Nephron (organoid): Measurements from ENCODE around the gene ELAC2.

Source experiments
- H3K27ac Mint-ChIP-seq, 3 experiments: 2 replicates each; pipeline ENCODE4 v1.8.0; 2020; ENCODE audit warnings: mixed read lengths in 3 of 3, mild to moderate bottlenecking in 2 of 3, moderate library complexity in 1 of 3
- H3K27me3 Mint-ChIP-seq: 2 replicates; pipeline ENCODE4 v1.8.0; 2021; ENCODE audit warnings: low read depth, mild to moderate bottlenecking, moderate library complexity, mixed read lengths
- H3K36me3 Mint-ChIP-seq: 2 replicates; pipeline ENCODE4 v1.8.0; 2020; ENCODE audit warnings: low read depth, mixed read lengths
- H3K4me1 Mint-ChIP-seq: 2 replicates; pipeline ENCODE4 v1.8.0; 2020; ENCODE audit warnings: mixed read lengths
- H3K4me3 Mint-ChIP-seq, 3 experiments: 2 replicates each; pipeline ENCODE4 v1.8.0; 2020; ENCODE audit warnings: mild to moderate bottlenecking in 3 of 3, mixed read lengths in 3 of 3, moderate library complexity in 2 of 3
- H3K9me3 Mint-ChIP-seq: 2 replicates; pipeline ENCODE4 v1.8.0; 2020; ENCODE audit warnings: mixed read lengths
- TF ChIP-seq, protein P1 (sequence below), 3 experiments: fragments of 200-600 bp; sonication (generic); IDR thresholded peaks; one replicate each; pipeline ENCODE4 v1.5.0; 2021; ENCODE audit warnings: antibody characterized with exemption in 3 of 3; ENCODE audit not compliant: unreplicated experiment in 3 of 3

The ELAC2 gene

GRCh38 chr17:12987120-12987519 is 30.7 kb downstream of the ELAC2 start:
- no peaks in the 10 kb centered on the region for H3K27me3 Mint-ChIP-seq
- peak overlapping the region in 1 of 3 experiments; percentile 6 for H3K4me3 Mint-ChIP-seq
- no peaks in the 10 kb centered on the region for H3K9me3 Mint-ChIP-seq
- TF ChIP-seq, protein P1, sequence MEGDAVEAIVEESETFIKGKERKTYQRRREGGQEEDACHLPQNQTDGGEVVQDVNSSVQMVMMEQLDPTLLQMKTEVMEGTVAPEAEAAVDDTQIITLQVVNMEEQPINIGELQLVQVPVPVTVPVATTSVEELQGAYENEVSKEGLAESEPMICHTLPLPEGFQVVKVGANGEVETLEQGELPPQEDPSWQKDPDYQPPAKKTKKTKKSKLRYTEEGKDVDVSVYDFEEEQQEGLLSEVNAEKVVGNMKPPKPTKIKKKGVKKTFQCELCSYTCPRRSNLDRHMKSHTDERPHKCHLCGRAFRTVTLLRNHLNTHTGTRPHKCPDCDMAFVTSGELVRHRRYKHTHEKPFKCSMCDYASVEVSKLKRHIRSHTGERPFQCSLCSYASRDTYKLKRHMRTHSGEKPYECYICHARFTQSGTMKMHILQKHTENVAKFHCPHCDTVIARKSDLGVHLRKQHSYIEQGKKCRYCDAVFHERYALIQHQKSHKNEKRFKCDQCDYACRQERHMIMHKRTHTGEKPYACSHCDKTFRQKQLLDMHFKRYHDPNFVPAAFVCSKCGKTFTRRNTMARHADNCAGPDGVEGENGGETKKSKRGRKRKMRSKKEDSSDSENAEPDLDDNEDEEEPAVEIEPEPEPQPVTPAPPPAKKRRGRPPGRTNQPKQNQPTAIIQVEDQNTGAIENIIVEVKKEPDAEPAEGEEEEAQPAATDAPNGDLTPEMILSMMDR (IDR thresholded peaks at IDR 0.05; ENCODE audit: unreplicated experiment in 3 of 3): no peak
- peaks cover 23% of the 10 kb centered on the region for H3K36me3 Mint-ChIP-seq
- H3K4me1 Mint-ChIP-seq: peaks cover 41% of the 10 kb centered on the region
- H3K27ac Mint-ChIP-seq: peak overlapping the region in 1 of 3 experiments; percentile 42

- Mint-ChIP-seq H3K9me3 (no peaks in the 10 kb centered on the region), H3K27ac (peak overlapping the region in 2 of 3 experiments; percentile 41 to 84), H3K36me3 (peaks cover 9% of the 10 kb centered on the region), H3K27me3 (no peaks in the 10 kb centered on the region), H3K4me1 (peaks cover 41% of the 10 kb centered on the region), H3K4me3 (peak overlapping the region in 2 of 3 experiments; percentile 2 to 48)
- TF ChIP-seq, protein P1 (IDR thresholded peaks at IDR 0.05; ENCODE audit: unreplicated experiment in 3 of 3): no peak
Measured at GRCh38 chr17:12985431-12986293, 32.2 kb downstream of the ELAC2 start.

DNA sequence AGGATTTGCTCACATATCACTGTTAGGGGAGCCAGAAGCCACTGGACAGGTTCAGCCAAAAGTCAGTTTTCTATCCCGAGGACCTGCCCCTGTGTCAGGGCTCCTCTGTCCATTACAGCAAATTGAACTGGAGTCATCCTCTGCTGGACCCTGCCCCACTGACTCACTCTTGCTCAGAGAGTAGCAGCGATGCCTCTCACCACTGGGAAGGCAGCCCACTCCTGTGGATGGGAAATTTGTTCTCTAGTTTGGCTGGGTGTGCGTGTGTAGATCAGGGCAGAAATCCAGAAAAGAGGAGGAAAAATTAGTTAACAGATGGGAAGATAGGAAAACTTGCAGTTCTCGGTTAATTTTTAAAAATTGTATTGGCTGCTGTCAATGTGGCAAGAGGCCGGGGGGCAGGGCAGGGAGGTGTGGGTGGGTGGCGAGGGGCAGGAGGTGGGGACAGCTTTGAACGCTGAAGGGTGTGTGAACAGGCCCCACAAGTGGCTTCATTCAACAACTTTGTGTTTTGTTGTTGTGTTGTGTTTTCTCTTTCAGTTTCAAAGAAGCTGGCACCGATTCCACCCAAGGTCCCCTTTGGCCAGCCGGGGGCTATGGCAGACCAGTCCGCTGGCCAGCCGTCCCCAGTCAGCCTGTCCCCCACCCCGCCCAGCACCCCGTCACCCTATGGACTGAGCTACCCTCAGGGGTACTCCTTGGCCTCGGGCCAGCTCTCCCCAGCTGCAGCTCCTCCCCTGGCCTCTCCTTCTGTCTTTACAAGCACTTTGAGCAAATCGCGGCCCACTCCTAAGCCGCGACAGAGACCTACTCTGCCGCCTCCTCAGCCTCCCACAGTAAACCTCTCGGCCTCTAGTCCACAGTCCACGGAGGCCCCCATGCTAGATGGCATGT is 33.6 kb downstream of the ELAC2 start:
- H3K27ac Mint-ChIP-seq: peak overlapping the region in 2 of 3 experiments; percentile 50 to 84
- peaks cover 41% of the 10 kb centered on the region for H3K4me1 Mint-ChIP-seq
- H3K27me3 Mint-ChIP-seq: no peaks in the 10 kb centered on the region
- H3K4me3 Mint-ChIP-seq: peak overlapping the region in 1 of 3 experiments; percentile 45
- no peaks in the 10 kb centered on the region for H3K9me3 Mint-ChIP-seq
- no peaks in the 10 kb centered on the region for H3K36me3 Mint-ChIP-seq
- TF ChIP-seq, protein P1 (IDR thresholded peaks at IDR 0.05; ENCODE audit: unreplicated experiment in 3 of 3): no peak

DNA sequence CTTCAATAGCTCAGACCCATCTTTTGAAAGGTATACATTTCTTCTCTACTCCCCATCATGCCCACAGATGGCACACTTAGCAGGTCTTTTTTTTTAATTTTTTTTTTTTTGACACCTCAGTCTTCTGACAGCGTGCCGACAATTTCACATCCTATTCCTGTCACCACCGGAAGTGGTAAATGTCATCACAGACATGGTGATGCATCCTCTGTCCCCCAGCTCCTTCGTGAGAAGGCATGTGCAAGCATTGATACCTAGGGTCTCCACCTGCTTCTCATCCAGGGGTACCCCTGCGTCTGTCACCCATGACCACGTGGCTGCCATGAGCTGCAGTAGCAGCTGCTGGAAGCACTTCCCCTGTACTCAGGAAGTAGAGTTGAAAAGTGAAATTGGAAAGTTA is 35.6 kb downstream of the ELAC2 start:
- Mint-ChIP-seq H3K36me3 (no peaks in the 10 kb centered on the region), H3K27ac (no peak overlapping the region), H3K4me1 (peaks cover 35% of the 10 kb centered on the region)

DNA sequence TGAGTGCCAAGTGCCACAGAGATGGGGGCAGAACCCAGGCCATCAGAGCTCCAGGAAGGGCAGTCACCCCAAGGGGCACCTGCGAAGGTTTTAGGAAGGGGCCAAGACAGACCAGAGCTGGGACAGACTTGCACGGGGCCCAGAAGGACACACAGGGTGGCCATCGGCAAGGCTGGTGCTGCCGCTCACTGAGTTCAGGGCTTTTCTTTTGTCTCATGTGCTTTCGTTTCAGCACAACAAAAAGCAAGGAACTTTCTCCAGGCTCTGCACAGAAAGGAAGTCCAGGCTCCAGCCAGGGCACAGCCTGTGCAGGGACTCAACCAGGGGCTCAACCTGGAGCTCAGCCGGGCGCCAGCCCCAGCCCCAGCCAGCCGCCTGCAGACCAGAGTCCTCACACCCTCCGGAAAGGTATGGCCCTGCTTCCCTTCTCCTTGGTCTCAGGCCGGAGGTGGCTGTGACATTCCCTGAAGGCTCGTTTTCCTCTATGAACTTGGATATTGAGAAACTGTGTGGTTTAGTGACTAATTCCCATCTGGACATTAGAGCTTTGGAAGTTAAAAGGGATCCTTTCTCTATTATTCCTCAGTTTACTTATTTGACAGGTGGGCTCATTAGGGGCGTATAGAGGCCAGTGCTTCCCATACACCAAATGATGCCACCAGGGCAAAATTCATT is 37.9 kb downstream of the ELAC2 start:
- TF ChIP-seq, protein P1 (IDR thresholded peaks at IDR 0.05; ENCODE audit: unreplicated experiment in 3 of 3): no peak

More for the DNA sequence above, 35.6 kb downstream of the ELAC2 start:
- no peak overlapping the region for H3K4me3 Mint-ChIP-seq
- H3K9me3 Mint-ChIP-seq: no peaks in the 10 kb centered on the region
- H3K27me3 Mint-ChIP-seq: no peaks in the 10 kb centered on the region
- TF ChIP-seq, protein P1 (IDR thresholded peaks at IDR 0.05; ENCODE audit: unreplicated experiment in 3 of 3): no peak

More for the DNA sequence above, 37.9 kb downstream of the ELAC2 start:
- Mint-ChIP-seq H3K4me1 (peaks cover 14% of the 10 kb centered on the region), H3K4me3 (no peak overlapping the region), H3K9me3 (no peaks in the 10 kb centered on the region), H3K36me3 (no peaks in the 10 kb centered on the region), H3K27me3 (peaks cover 14% of the 10 kb centered on the region), H3K27ac (no peak overlapping the region)
